HL-60 (cell line): ENCODE results near the gene GALNS.

Source experiments
- CTCF ChIP-seq: IDR thresholded peaks from one replicate; pipeline ENCODE4 v1.5.1; 2011; ENCODE audit warnings: low read length, control low read depth, inconsistent platforms; ENCODE audit not compliant: insufficient read depth
- GABPA ChIP-seq: IDR thresholded peaks from 2 replicates; pipeline ENCODE4 v1.6.1; 2012; ENCODE audit warnings: low read depth
- POLR2AphosphoS5 ChIP-seq: IDR thresholded peaks from 2 replicates; pipeline ENCODE4 v1.6.1; 2012; ENCODE audit warnings: low read depth

GRCh38 chr16:88807142-88807625 is 49.6 kb downstream of the GALNS start:
- no peak for TF ChIP-seq CTCF
- no peak for TF ChIP-seq POLR2AphosphoS5
- TF ChIP-seq GABPA = no peak
